HS-5 (cell line): Measurements from ENCODE around the gene PIGO.
A peak's percentile ranks its signal among the peaks of the same experiment; 100 is the strongest.

Experiments
- DNase-seq: peaks from one replicate; pipeline ENCODE4 v3.0.0-alpha.2; 2012; ENCODE audit warnings: low read depth

Gene PIGO

DNA sequence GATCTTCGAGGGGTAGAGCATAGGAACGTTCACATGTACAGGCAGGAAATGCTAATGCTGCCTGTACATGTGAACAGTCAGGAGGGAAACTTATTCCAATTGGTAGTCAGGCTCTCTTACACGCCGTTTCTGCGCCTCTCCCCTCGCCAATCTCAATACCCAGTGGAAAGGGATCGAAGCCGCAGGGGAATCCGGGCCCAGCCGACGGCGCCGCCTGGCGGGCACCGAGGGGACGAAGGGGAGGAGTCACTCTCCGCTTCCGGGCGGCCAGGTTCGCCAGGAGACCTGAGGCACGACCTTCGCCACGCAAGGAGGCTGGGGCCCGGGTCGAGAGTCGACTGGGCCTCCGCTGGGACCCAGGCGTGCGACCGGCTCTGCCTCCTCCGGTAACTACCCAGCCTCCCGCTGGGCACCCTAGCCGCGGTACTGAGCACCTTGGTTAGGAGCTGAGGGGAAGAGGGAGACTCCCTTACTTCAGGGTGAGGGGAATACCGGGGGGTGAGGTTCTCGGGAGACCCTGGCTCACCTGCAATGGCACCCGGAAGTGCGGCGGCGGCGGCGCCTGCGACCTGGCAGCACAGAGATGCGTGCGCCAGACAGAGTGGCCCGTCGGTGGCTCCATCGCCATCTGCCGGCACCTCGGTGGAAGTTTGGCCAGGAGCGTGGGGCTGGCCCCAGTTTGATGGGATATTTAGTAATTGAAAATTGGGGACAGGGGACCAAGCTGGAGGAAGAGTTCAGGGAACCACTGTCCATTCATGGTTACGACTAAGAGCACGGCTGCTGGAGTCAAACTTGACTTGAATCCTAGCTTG is at the start of gene PIGO:
Gene PIGO, minus strand, starts transcription at position 557 of the 815 bp plus-strand sequence. CDS start 1,026 bp downstream, outside the sequence.
- DNase-seq = no peak

DNA sequence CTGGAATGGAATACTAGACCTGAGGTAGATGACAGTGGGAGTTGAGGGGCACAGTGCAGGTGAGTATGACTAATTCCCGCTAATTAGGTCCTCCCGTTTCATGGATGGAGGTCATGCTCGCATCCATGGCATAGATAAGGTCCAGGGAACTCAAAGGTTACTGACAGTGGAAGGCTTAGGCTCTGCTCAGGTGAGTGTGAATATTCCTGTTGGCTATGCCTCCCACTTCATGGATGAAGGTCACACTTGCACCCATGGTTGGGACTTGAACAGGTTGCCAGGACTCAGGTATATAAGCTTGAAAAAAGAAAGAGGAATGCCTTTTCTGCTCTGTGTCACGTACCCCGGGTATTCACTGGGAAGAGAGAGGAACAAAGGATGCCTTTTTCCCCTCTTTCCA is 45.6 kb upstream of the PIGO start:
- DNase-seq = no peak

DNA sequence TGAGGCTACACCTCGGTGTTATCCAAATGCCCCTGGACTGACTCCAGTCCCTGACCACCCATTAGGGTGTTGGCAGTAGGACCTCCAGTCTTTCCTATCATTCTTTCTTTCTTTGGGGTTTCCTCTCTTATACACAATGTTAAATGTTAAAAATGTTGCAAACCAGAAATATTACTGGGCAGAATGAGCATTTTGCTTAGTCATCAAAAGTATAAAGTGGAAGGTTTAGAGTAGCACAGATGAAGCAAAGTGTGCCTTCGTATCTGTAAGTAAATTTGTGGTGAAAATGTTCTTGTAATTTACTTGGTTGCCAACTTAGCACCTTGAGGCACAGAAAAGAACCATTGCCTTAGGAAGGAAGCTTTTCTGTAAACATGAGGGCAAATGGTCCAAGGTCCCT is 43.7 kb upstream of the PIGO start:
- DNase-seq = no peak

DNA sequence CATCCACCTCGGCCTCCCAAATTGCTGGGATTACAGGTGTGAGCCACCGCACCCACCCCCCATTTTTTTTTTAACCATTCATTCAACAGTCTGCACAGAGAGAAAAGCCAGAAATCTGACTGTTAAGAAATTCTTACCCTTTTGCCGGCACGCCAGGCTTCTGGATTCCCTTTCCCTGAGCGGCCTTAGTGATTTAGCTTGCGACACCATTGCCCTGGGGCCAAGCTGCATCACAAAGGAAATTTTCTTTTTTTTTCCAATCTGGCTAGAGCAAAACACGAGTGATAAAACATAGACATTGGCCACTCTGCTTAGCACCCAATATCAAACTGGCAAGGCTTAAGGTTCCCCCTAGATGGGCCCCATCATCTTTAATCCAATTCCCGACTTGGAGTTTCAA is 40.5 kb upstream of the PIGO start:
- DNase-seq = no peak

DNA sequence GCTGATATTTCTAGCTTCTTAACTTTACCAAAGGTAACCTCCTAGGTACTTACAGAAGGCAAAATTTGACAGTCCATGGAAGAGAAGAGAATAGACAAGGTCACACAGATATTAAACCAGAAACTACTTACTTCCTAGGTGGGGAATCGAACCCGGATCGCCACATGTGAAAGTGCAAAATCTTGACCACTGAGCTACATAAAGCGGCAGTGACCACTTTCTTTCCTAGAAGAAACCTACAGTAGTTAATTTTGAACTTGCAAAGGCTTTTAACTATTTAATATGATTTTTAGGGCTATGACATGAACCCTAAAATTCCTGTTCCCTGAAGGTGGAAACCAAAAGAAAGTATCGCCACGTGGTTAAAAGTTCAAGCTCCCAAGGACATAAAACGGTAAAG is 39.6 kb upstream of the PIGO start:
- DNase-seq = no peak

DNA sequence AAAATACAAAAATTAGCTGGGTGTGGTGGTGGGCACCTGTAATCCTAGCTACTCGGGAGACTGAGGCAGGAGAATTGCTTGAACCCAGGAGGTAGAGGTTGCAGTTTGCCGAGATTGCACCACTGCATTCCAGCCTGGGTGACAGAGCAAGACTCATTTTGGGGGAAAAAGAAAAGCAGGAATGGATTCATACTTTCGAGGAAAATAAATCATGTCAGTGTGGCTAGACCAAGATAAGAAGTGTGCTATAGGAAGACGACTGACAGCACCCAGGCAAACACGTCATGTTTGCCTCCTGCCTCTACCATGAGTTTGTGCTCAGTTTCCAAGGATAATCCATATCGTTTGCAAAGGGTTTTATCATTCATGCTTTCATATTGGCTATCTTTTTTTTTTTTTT is 38.5 kb upstream of the PIGO start:
- DNase-seq = no peak

DNA sequence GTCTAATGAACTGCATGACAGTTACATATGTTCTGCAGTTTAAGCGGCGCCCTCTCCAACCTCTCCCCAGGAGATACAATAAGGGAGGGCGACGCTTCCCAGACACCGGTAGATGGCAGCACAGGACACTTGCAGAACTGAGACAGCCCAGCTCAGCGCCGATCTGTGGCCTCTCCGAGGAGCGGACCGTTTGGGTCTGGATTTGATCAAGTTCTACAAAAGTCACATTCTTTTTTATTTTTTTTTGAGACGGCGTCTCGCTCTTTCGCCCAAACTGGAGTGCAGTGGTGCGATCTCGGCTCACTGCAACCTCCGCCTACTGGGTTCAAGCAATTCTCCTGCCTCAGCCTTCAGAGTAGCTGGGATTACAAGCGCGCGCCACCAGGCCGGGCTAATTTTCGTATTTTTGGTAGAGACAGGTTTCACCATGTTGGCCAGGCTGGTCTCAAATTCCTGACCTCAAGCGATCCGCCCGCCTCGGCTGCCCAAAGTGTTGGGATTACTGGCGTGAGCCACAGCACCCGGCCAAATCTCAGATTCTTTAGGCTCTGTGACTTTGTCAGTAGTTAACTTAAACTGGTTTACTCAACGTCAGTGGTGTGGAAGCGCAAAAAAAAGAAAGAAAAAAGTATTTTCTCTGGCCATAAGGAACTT is 20.6 kb upstream of the PIGO start:
- peak; percentile 80 for DNase-seq

DNA sequence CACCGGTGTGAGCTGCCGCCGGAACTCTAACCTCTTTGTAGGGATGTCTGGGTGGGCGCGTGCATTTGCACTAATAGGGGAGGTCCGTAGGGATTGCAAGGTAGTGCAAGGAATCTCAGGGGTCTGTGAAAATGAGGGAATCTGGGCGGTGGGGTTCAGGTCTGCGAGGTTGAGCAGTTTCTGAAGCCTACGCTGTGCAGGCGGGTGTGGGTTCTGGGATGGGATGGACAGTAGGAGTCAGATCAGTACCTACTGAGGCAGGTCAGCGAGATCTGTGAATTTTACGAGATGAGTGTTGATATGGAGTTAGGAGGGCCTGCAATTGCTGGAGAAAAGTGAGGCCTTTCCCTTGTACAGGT is 20.1 kb upstream of the PIGO start:
- no peak for DNase-seq

DNA sequence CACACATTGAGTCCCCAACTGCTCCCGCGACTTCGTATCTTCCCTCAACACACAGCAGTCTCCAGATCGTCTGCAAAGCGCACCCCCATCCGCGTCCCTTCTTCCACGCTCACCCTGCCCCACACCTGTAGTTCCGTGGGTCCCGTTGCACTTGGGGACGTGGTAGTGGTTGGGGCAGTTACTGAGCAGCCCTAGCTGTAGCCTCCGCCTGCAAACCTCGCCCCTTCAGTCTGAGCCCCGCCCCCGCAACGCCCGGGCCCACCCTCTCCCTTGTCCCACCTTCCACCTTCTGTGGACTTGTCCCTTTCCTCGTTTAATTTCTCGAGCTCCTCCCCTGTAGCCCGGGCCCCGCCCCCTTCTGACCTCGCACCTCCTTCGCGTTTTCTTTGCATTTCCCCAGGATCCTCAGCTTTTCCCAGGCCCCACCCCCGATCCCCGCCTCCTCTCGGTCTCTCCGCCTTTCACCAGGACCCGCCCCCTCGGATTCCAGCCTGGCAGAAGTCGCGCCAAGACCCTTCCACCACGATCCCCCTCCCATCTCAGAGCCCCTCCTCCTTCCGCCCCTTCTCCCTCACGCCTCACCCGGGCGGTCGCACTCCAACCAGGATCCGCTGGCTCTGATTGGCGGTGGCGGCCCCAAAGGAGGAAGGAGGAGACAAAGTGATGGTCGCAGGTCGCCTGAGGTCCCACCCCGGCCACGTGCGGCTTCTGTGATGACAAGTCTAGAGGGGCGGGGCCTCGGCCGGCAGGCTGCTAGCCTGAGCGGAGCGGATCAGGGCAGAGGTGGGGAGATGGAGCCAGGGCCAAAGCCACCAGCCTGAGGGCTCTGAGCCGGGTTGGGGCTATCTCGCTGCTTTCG is 19.5 kb upstream of the PIGO start, which contains the start of gene ATOSB:
Gene ATOSB, minus strand, starts transcription at position 183 of the 859 bp plus-strand sequence. CDS start 7,588 bp downstream, outside the sequence.
- DNase-seq = peak; percentile 92

DNA sequence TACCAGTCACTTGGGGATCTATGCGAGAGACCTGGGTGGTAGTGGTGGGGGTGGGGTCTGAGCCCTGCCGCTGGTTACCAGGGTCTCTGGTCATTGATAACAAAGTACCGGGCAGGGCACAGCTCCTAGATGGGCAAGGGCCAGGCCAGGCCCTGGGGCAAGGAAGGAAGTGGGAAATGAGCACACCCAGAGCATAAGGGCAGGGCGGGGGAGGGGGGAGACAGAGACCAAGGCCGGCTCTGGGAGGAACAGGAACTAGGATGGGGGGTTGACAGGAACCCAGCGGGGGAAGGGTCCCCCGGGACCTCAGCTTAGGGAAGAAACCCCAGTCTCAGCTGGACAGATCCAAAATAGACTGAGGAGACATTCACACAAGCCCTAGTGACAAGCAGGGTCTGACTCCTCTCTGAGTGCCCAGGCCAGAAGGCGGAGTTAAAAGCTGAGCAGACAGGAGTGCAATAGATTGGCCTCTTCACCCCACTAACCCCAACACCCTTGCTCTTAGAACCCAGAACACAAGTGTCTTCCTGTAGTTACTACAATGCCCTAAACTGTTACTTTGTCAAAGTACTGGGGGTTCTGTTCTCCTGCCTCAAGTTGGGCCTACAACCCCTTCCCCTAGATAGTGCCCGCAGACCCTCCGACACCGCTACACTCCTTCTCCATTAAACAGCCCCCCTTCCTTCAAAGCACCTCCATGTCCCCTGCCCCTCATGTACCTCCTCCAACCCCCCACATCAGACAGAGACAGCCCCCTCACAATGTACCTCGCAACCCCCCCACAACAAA is 18.6 kb upstream of the PIGO start:
- no peak for DNase-seq

DNA sequence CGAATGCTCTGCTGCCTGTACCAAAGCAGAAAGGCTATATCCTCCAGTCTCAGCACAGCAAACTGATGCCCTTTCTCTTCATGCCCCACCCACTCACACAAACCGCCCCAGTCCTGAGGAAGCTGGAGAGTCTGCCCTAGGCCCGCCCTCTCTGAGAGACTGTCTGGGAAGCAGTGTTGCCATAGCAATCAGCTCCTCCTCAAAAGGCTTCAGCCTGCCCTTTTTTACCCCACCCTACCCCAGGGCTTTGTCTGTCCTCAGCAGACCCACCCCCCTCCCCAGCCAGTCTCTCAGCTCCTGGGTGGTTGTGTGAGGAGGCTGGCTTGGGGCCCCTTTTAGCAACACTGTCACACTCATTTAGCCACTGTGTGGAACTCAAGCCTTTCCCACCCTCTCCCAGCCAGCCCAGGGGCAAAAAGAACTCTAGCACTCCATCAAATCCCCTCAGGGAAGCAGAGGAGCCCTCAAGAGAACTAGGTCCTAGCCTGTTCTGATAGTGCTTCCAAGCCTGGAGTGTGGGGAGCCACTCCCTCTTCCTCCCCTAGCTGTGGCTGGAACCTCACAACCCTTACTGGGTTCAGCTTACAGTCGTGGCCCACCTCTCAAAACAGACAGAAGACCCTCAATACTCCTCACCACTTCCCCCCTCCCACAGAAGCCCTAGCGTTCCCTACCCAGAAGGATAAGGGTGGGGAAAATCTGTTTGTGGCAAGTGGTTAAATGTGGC is 17.9 kb upstream of the PIGO start:
- DNase-seq = no peak

DNA sequence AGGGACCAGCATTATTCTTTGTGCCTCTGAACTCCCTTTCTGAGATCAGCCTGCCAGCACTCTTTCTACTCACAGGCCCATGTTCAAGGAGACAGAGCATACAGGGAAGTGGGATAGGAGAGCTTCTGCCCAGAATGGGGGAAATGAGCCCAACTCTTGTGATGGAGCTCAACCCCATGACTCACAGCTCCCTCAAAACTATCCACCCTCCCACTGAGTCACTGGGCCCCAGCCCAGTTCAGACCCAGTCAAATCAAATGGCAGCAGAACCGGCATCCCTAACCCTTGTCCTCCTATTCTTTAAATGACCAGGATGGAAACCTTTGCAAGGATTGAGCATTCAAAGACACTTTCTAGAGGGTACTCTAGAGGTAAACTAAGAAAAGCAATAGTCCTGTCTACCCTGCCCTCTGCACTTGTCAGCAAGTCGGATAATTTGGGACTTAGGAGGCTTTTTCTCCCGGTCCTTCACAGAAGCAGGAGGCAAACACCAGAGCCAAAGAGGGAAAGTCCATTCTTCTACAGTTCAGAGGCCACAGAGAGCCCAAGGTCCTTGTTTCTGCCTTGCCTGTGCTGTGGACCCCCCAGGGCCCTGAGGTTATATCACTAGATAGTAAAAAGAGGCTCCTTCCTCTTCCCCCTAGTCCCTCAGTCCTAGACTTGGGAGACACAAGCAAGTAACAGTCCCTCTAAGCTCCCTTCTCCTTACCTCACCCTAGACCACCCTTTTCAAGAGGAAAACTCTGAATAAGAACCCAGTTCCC is 16.0 kb upstream of the PIGO start:
- DNase-seq = peak; percentile 56

DNA sequence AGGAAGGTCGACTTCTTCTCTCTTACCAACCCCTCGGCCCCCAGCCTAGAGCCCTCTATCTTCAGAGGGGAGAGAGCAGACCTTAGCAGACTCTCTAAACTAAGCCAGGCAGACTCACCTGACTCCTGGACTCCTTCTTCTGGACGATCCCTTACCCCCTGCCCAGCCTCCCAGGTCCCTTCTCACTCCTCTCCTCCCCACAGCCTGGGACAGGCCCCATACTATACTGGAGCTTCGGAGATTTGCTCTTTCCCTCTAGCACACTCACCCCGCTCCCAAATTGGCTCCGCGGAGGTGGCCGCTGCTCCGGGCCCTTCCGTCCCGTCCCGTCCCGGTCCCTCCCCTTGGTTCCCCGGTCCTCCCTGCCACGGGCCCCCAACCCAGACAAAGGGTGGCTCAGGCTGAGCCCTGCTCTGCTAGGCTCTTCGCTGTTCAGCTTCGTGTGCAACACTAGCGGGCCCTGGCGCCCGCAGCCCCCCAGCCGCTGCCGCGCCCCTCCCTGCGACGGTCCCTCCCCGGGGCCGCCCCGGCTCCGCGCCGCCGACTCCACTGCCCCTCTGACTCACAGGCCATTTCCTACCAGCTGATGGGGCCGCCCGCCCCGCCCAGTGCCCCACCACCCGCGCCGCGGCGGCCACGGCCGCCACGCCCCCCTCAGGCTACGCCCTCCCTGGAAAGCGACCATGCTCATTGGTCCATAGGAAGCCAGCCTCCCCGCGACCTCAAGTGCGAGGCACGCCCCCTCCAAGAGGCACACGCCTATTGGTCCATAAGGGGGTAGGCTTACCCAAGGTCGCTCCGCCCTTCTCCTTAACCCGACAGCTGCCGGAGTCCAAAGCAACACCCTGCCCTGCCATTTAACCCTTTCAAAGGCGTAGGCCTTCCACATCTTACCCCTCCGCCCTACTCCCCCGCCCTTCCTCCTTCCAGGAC is 14.9 kb upstream of the PIGO start:
- DNase-seq = peak; percentile 95

DNA sequence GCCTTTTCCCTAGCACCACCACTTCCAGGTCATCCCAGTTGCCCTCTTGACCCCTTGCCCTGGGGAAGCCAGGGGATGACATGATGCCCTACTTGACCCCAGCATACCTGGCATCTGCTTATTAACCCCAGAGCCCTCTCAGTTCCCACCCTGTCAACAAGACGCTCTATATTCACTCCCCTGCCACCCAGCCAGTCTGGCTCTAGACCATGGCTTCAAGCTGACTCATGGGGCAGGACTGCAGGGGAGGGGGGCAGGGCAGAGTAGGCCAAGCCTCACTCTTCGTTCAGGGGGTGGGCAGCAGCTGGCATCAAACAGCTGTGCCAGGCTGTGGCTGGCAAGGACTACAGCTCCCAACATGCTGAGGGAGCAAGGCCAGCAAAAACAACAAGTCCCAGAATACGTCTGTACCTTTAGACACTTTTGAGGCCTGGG is 14.0 kb upstream of the PIGO start:
- no peak for DNase-seq

DNA sequence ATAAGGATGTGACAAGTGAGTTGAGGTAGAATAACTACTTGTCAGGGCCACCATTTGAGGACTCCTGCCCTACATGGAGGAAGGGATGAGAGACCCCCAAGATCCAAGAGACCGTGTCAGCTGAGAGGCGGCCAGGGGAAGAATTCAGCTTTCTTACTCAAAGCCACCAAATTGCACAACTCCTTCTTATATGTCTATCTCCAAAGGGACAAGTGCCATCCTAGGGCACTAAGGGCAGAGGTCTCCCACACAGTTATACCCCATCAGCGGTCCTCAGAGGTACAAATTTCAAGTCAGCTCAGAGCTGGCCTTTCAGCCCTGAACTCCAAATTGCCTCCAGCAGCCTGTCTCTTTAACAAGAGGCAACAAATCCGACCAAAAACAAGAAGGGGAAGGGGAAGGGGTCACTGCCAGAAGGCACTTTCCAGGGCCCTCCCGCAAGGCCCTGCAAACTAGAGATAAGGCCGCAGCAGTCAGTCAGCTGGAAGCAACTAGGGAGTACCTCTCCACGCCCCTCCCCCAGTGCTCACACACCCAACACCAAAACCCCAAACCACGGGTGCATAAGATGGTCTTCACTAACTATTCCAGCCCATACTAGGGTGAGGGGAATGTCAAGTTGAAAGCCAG is 12.7 kb upstream of the PIGO start:
- no peak for DNase-seq

DNA sequence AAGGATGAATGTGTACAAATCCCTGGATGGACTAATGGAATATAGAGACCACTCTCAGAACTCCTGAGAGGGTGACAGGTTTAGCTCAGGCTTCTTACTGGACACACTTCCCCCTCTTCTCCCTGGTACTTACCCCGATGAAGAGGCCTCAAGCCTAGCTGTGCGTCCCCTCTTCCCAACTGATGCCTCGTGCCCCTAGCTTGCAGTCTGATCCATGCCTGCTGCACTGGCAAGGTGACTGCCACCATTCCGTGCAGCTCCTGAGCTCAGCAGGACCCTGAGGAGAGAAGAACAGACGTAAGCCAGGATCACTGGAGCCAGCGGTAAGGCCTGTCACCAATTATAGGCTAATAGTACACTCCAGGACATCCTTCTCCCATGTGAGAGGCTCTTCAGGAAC is 12.1 kb upstream of the PIGO start:
- no peak for DNase-seq

DNA sequence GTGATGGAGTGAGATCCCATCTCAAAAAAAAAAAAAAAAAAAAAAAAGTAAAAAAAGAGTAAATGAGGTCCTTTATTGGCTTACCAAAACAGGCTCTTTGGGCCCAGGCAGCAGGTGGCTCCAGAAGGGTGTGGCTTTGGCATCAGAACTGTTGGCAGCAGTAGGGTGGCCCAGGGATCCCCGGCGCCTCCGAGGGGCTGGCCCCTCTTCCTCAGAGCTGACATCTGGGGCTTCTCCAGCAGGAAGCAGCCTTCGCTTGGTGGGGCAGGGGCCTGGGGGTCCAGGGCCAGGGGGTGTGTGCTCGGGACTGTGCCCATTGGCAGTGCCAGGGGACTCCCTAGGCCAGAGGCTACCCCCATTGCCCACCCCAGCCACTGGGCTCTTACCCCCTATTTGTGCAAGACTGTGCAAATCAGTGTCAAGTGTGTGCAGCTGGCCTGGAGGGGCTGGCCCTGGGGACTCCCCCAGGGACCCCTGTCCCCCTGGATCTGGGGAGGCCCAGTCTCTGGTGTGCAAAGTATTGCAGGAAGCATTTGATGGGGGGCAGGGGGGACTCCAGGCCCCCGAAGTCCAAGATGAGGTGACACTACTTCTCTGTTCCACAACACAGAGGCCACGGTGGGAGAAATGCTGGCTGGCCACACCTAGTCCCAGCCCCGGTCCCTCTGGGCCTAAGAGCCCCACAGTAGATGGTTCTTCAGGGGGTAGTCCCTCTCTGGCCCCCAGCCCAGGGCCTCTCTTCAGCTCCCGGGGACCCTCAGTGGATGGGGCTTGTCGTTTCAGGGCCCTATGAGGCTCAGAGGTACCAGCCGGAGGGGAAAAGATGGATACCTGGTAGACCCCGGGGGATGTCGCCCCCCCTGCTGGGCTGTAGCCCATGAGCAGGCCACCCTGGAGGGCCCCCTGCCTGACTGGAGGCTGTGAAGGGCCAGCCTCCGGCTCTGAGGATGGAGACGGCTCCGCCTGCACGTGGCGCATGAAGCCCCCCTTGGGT is 11.2 kb upstream of the PIGO start:
- no peak for DNase-seq

DNA sequence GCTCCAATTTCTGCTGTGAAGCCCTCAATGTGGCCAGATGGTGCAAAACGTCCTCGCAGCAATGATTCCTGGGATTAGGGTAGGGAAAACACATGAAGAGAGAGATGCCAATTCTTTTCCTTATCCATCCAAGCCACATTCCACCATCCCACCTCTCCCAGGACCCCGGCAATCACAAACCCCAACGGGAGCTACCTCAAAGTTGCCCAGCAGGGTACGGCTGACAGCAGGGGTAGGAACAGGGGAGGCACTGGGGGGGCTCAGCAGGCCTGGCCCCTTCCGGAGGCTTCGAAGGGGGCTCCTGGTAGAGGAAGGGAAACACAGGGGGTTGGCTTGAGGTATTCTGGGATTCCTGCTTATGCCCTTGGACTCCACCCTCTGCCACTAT is 9.9 kb upstream of the PIGO start:
- DNase-seq = no peak
